CD4-positive, alpha-beta T cell treated with Interleukin-4 for 1 hour (primary cell): ENCODE data around the gene LSM14B.
"Not testable (repeated sequence)": the region's sequence is repeated elsewhere in the genome, so short reads cannot be mapped to it uniquely, and the experiment has no call there.

ENCODE experiments used
- DNase-seq, 2 donors: peaks; one replicate each; pipeline ENCODE4 v3.0.0-alpha.2; 2020 to 2022

Gene LSM14B

DNA sequence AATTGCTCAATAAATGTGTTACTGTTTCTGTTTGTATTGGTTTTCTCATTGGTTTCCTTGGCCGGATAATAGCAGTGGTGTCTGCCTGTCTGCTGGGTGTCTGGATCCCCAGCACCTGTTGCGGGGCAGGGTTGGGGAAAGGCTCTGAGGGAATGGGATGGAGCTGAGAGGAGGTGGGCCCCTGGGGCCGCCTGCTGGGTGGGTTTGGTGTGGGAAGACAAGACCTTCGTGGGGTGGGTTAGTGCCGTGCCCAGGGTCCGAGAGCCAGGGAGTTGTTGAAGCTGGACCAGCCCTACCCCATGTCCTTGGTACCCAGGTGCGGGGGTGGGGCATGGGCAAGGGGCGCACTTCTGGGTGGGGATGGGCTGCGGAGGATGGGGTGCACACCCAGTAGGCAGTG lies 25.3 kb downstream of the LSM14B start:
- no peak for DNase-seq

DNA sequence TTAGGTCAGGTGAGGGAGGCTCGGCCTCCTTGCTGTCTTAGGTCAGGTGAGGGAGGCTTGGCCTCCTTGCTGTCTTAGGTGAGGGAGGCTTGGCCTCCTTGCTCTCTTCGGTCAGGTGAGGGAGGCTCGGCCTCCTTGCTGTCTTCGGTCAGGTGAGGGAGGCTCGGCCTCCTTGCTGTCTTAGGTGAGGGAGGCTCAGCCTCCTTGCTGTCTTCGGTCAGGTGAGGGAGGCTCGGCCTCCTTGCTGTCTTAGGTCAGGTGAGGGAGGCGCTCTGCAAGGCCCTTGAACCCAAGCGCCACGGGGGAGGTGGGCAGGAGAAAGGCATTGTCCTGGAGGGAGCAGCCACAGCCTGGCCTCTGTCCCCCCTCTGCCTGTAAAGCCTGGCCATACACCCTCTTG lies 26.1 kb downstream of the LSM14B start:
- DNase-seq, result not testable (repeated sequence)

DNA sequence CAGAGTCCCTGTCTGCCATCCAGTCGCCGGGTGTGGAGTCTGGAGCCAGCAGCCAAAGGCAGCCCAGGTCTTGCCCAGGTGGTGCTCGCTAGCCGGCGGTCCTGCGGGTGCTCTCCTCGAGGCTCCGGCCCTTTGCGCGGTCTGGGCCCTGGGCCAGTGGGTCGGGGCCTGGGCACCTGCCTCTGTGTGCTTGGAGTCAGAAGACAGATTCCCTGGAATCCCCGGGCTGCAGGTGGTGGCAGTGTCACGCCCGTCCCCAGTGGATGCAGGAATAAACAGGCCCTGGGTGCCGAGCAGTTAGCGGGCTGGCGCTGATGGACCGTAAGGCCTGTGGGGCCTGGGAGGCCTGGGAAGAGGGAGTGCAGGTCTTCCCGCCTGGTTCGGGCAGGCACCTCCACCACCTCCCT lies 26.6 kb downstream of the LSM14B start:
- DNase-seq, result no peak

DNA sequence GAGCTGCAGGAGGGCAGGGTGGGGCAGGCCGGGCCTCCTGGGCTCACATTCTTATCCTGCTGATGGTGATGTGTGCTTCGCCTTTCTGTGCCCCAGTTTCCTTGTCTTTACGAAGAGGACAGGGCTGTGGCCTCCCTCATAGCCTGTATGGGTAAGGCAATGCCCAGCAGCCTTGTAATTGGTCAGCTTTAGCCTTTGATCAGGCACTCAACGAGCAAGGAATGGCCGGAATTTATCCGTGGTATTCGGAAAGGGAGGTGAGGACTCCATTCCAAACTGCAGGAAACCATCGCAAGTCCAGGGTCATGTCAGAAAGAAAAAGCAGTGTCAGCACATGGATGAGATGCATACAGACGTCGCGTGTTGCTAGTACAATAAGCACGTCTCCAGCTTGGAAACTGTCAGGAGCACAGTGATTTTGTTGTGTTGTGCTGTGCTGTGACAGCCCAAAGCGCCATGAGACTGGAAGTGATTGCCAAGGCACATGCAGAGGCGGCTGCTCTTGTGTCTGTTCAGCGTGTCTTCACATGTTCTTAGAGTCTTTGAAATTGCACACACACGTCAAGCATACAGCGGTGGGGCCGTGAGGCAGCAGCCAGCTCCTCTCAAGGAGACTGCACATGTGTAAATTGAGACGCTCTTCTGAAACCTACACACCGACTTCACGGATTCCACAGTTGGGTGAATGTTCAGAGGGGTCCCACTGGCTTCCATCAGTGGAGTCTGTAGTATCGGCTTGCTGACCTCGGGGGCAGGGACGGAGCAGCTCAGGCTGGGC lies 27.4 kb downstream of the LSM14B start:
- no peak for DNase-seq

DNA sequence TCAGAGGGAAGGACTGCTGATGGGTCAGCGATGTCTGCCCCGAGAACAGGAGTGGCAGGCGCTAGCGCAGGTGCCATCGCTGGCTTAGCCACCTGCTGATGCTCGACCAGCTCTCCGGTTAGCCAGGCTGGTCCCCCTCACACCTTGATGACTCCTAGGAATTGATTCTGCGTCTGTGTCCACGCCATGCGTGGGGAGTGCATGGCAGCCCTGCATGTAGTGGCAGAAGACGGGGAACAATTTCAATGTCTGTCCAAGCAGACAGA lies 28.0 kb downstream of the LSM14B start:
- no peak for DNase-seq

DNA sequence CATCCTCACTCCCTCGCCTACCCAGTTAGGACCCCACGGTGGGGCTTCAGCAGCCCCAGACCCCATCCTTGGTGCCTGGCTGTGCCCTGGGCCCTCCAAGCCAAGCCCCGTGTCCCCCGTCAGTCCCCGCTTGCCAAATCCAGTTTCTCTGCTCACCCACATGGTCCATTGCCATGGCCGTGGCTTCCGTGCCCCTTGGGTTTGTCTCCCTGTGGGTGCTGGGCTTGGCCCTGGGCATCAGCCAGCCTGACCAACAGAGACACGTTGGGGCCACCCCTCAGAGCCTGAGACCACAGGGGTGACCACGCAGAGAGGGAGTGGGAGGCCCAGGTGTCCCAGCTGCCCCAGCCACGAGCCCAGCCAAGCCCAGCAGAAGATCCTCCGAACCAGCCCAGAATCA lies 28.9 kb downstream of the LSM14B start:
- no peak for DNase-seq

DNA sequence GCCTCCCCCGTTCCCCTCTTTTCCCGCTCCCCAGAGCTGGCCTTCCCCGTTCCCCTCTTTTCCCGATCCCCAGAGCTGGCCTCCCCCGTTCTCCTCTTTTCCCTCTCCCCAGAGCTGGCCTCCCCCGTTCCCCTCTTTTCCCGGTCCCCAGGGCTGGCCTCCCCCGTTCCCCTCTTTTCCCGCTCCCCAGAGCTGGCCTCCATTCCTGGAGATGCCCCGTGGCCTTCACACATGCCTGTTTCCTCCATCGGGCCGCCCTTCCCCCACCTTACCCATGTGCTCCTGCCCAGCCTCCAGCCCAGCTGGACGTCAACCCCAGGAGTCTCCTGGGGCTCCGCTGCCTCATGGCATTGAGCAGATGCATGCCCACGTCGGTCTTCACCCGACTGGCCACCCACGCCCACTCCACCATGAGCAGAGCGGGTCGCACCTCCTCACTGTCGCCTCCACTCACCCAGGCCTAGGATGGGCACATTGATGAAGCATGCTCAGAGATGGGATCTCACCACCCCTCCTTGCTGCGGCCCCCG lies 29.6 kb downstream of the LSM14B start:
- no peak for DNase-seq

GRCh38 chr20:62155428-62156253 lies 33.4 kb downstream of the LSM14B start:
- no peak for DNase-seq

DNA sequence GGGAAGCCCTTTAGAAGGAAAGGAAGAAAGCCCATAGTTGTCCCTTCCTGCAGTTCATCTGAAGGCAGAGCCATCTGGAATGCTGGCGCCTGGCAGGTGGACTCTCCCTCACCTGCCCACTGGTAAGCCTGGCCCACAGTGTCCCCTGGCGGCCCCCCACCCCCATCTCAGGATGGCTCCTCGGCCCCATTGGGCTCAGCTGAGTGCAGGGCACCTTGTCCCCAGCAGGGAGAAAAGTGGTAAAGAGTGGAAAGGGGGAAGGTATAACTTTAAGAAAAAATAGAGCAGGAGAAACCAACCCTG lies 33.9 kb downstream of the LSM14B start:
- no peak for DNase-seq

DNA sequence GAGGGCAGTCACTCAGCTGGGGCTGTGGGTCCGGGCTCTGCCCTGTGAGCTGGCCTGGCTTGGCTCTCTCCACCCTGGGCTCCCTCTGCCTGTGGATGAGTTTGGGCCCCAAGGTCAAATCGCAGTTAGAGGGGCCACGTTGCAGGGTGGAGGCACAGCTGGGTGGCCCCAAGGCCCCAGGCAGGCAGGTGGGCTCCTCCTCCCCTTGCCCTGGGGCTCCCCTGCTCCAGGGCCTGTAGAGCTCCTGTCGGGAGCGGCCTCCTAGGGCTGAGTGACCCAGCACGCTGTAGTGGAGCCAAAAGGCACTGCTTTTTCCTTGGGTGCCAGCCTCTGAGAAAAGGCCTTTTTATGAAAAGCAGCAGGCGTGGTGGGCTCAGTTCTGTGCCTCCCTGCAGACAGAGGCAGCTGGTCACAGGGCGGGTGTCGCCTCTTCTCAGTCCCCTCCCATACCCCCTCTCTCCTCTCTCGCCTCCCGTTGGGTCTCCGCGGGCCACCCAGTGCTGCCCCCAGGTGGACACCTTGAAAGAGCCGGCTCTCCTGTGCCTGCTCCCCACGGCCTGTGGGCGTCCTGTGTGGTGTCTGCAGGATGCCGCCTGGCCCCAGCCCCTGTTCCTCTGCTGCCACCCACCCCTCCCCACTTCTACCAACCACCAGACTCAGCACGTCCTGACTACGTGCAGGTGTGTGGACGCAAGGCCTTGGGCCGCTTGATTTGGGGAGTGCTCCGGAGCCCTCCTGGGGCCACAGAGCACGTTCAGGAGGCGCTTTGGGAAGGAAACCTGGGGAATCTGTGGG lies 34.5 kb downstream of the LSM14B start:
- peak; percentile 75 to 79 for DNase-seq

DNA sequence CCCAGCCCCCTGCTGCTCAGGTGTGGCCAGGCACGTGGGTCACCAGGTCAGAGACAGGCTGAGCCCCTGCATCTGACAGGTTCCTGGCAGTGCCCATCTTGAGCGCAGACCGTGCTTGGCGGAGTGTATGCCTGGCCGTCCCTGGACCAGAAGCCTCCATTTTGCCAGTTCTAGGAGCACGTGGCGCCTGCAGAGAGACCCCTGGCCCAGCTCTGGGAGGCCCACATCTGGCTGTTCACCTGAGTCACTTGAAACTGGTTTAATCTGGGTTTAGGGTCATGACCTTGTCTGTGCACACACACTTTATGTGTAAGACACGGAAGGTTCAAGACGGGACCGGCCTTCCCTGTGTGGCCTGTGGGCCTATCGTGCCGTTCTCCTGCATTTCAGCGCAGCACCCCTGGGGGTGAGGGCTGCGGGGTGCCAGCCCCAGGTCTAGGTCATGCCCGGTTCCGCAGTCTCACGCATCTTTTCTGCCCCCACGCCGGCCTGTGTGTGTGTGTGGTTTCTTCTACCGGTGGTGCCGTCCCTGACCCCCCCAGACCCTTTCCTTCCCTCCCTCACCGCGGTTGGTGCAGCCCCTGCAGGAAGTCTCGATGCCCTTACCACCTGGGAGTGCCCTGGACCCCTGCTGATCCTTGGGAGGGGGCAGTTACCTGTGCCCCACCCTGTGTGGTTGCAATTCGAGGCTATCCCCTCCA lies 35.3 kb downstream of the LSM14B start:
- no peak for DNase-seq

DNA sequence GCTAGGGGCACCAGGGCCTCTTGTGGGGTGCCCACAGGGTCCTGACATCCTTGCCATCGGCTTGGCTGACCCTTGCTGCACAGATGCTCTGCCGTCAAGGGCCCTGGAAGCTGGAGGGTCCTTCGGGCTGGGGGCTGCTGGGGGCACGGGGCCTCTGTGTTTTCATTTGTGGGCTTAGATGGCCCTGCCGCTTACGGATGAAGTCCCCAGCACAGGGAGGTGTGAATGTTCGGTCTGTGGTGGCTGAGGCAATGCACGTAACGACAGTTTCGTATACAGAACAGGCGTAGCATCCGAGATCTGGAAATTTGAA lies 35.8 kb downstream of the LSM14B start:
- DNase-seq, result no peak

- no peak for DNase-seq
Measured at GRCh38 chr20:62158541-62158940, 36.3 kb downstream of the LSM14B start.

GRCh38 chr20:62159052-62159451 lies 36.8 kb downstream of the LSM14B start:
- DNase-seq, result no peak

- no peak for DNase-seq
Measured at GRCh38 chr20:62159839-62160238, 37.6 kb downstream of the LSM14B start.

- no peak for DNase-seq
Measured at GRCh38 chr20:62160253-62160652, 38.0 kb downstream of the LSM14B start.

DNA sequence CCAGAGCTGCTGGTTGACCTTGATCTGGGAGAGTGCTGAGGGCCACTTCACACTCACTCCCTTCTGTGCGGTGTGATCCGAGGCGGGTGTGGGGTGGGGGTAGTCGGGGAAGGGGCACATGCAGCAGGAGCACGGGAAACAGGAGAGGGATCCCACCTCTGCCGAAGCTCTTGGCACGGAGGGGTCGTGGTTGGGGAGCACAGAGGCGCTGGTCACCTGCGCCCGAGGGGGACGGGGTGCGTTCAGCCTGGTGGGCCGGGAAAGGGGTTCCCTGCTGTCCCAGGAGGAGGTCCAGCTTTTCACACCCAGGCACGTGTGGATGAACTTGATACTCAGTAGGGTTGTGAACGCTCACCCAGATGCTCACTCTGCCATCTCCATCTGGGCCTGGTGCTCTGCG lies 38.6 kb downstream of the LSM14B start:
- no peak for DNase-seq

DNA sequence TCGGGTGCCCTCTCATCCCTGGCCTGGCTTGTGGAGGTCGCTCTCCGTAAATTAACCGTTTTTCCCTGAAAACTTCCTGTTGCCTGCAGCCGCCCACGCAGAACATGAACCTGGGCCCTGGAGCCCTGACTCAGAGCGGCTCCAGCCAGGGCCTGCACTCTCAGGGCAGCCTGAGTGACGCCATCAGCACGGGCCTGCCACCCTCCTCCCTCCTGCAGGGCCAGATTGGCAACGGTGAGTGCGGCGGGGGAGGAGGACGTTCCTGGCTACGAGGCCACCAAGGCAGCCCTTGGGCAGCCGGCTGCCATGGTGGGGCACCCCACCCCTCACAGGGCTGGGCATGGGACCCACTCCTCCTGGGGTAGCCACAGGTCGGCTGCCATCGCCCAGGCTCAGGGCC lies 39.1 kb downstream of the LSM14B start:
- DNase-seq, result no peak

GRCh38 chr20:62162765-62163484 lies 40.6 kb downstream of the LSM14B start:
- no peak for DNase-seq

- DNase-seq, result no peak
Measured at GRCh38 chr20:62163485-62163865, 41.2 kb downstream of the LSM14B start.

DNA sequence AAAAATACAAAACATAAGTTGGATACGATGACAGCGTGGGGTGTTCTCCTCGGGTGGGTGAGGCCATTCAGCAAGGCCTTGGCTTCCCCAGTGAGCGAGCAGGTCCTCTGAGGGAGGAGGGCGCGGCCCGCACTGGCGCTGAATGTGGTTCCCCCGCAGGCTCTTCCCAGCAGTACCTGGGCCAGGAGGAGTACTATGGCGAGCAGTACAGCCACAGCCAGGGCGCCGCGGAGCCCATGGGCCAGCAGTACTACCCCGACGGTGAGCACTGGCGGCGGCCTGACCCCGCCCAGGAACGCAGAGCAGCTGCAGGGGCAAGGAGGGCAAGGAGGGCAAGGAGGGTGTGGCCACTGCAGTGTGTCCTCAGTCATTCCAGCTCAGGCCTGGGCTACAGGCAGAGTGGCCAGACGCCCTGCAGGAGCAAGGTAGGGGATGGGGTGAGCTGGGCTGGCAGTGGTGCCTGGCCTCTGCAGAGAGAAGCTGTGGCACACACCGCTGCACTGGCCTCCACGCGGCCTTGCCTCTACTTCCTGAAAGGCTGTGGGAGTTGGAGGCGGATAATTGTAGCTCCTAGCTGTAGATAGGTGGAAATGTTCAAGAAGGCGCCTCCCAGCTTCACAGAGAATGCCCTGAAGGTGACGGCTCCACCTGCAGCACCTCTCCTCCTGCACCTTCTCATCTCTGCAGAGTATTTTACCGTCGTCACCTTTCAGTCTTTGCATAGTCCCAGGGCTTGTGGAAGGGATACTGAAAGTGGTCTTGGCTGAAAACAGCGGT lies 41.9 kb downstream of the LSM14B start:
- no peak for DNase-seq
